HEK293T (cell line): Measurements from ENCODE around the gene CRYBB1.

ENCODE experiments used
- CTCF ChIA-PET: fragments of 350-600 bp; formaldehyde crosslinking; extraction: SDS; loops from one replicate; lab custom pipeline; 2021; ENCODE audit warnings: antibody characterized with exemption, inconsistent platforms; lab: Yijun Ruan, JAX
- POLR2A ChIA-PET: fragments of 350-600 bp; formaldehyde crosslinking; extraction: SDS; loops from one replicate; lab custom pipeline; 2020; ENCODE audit warnings: antibody characterized with exemption, inconsistent platforms; lab: Yijun Ruan, JAX
- DNase-seq: peaks from one replicate; pipeline ENCODE4 v3.0.0; 2012; ENCODE audit warnings: mixed read lengths; ENCODE audit errors: extremely low spot score
- ARNT ChIP-seq: fragments of 450-650 bp; IDR thresholded peaks from 2 replicates; pipeline ENCODE4 v1.6.1; 2017; ENCODE audit warnings: mild to moderate bottlenecking
- BHLHE40 ChIP-seq: fragments of 450-650 bp; IDR thresholded peaks from 2 replicates; pipeline ENCODE4 v1.6.1; 2016; ENCODE audit warnings: mild to moderate bottlenecking, moderate library complexity, borderline replicate concordance
- CTBP1 ChIP-seq: fragments of 450-650 bp; IDR thresholded peaks from 2 replicates; pipeline ENCODE4 v1.6.1; 2016; ENCODE audit warnings: borderline replicate concordance
- ELF4 ChIP-seq: fragments of 450-650 bp; IDR thresholded peaks from 2 replicates; pipeline ENCODE4 v1.6.1; 2017; ENCODE audit warnings: antibody characterized with exemption
- FOXA1 ChIP-seq: fragments of 450-650 bp; IDR thresholded peaks from 2 replicates; pipeline ENCODE4 v1.6.1; 2016; ENCODE audit warnings: mild to moderate bottlenecking
- FOXK2 ChIP-seq: fragments of 450-650 bp; IDR thresholded peaks from 2 replicates; pipeline ENCODE4 v1.6.1; 2016; ENCODE audit warnings: mild to moderate bottlenecking
- FOXM1 ChIP-seq: fragments of 450-650 bp; IDR thresholded peaks from 2 replicates; pipeline ENCODE4 v1.6.1; 2017; ENCODE audit warnings: mild to moderate bottlenecking, borderline replicate concordance
- HDGF ChIP-seq: fragments of 450-650 bp; IDR thresholded peaks from 2 replicates; pipeline ENCODE4 v1.6.1; 2017; ENCODE audit warnings: antibody characterized with exemption, borderline replicate concordance
- L3MBTL2 ChIP-seq: fragments of 450-650 bp; conservative IDR thresholded peaks from 2 replicates; pipeline ENCODE4 v1.6.1; 2016; ENCODE audit warnings: mild to moderate bottlenecking
- LEF1 ChIP-seq: fragments of 450-650 bp; IDR thresholded peaks from 2 replicates; pipeline ENCODE4 v1.6.1; 2017; ENCODE audit warnings: mild to moderate bottlenecking, borderline replicate concordance
- NFRKB ChIP-seq: fragments of 450-650 bp; IDR thresholded peaks from 2 replicates; pipeline ENCODE4 v1.6.1; 2016; ENCODE audit warnings: mild to moderate bottlenecking, moderate library complexity
- PKNOX1 ChIP-seq: fragments of 450-650 bp; IDR thresholded peaks from 2 replicates; pipeline ENCODE4 v1.6.1; 2016
- SP1 ChIP-seq: fragments of 450-650 bp; IDR thresholded peaks from 2 replicates; pipeline ENCODE4 v1.6.1; 2017
- SUZ12 ChIP-seq: fragments of 450-650 bp; IDR thresholded peaks from 2 replicates; pipeline ENCODE4 v1.6.1; 2016; ENCODE audit warnings: mild to moderate bottlenecking
- TARDBP ChIP-seq: fragments of 450-650 bp; IDR thresholded peaks from 2 replicates; pipeline ENCODE4 v1.6.1; 2016
- ZNF384 ChIP-seq: fragments of 450-650 bp; IDR thresholded peaks from 2 replicates; pipeline ENCODE4 v1.6.1; 2016

The CRYBB1 gene

GRCh38 chr22:26650722-26651421 lies 33.0 kb upstream of the CRYBB1 start:
- no peak for TF ChIP-seq BHLHE40
- TF ChIP-seq NFRKB = no peak
- TF ChIP-seq SUZ12 = no peak
- no peak for TF ChIP-seq TARDBP
- TF ChIP-seq ARNT = no peak
- no peak for TF ChIP-seq SP1
- no peak for TF ChIP-seq FOXK2
- TF ChIP-seq ZNF384 = no peak
- TF ChIP-seq LEF1 = no peak
- no peak for TF ChIP-seq FOXM1
- TF ChIP-seq L3MBTL2 = no peak
- POLR2A ChIA-PET = interaction anchor here (0.9 to 1.1 kb wide), 3 partner anchors 22 to 167 kb away, joined by 3 to 4 read pairs (median 3); partner anchors contain the start of genes HPS4, SRRD and TFIP11
- DNase-seq = no peak
- CTCF ChIA-PET = interaction anchor here (1.0 kb wide), 1 partner anchor 93 kb away, joined by 3 read pairs; no protein-coding TSS in a partner anchor

- no peak for DNase-seq
- CTCF ChIA-PET = no interaction called here
- POLR2A ChIA-PET = interaction anchor here (1.4 kb wide), 1 partner anchor 165 kb away, joined by 3 read pairs; the partner anchor contains the start of genes HPS4 and SRRD
- TF ChIP-seq FOXM1 (no peak), BHLHE40 (no peak), CTBP1 (no peak), FOXA1 (no peak), FOXK2 (no peak), PKNOX1 (no peak), L3MBTL2 (no peak), TARDBP (no peak), ZNF384 (no peak), ELF4 (no peak), LEF1 (no peak), SP1 (no peak), HDGF (no peak), NFRKB (no peak), SUZ12 (no peak), ARNT (no peak)
Measured at GRCh38 chr22:26648528-26649388, 30.9 kb upstream of the CRYBB1 start.

- TF ChIP-seq SP1 (no peak), FOXA1 (no peak), HDGF (no peak), ARNT (no peak), L3MBTL2 (no peak), BHLHE40 (no peak), ZNF384 (no peak), FOXK2 (no peak), SUZ12 (no peak), LEF1 (no peak), TARDBP (no peak), CTBP1 (no peak), NFRKB (no peak), PKNOX1 (no peak)
- POLR2A ChIA-PET = interaction anchor here (1.4 kb wide), 1 partner anchor 165 kb away, joined by 3 read pairs; the partner anchor contains the start of genes HPS4 and SRRD
- CTCF ChIA-PET = no interaction called here
- DNase-seq = no peak
Measured at GRCh38 chr22:26648011-26648497, 30.2 kb upstream of the CRYBB1 start.

GRCh38 chr22:26646158-26646557 lies 28.3 kb upstream of the CRYBB1 start:
- DNase-seq = no peak
- TF ChIP-seq SUZ12 (no peak), PKNOX1 (no peak), NFRKB (no peak), FOXA1 (no peak), TARDBP (no peak), LEF1 (no peak), L3MBTL2 (no peak), HDGF (no peak), ZNF384 (no peak), ARNT (no peak), SP1 (no peak), FOXK2 (no peak), BHLHE40 (no peak), ELF4 (no peak), FOXM1 (no peak), CTBP1 (no peak)
- CTCF ChIA-PET = no interaction called here
- POLR2A ChIA-PET = interaction anchor here (1.1 kb wide), 1 partner anchor 163 kb away, joined by 3 read pairs; the partner anchor contains the start of genes HPS4 and SRRD

GRCh38 chr22:26643418-26644100 lies 25.7 kb upstream of the CRYBB1 start:
- TF ChIP-seq NFRKB (no peak), L3MBTL2 (no peak), ZNF384 (no peak), FOXA1 (no peak), HDGF (no peak), BHLHE40 (no peak), SP1 (no peak), PKNOX1 (no peak), TARDBP (no peak), CTBP1 (no peak), FOXM1 (no peak)
- DNase-seq = no peak
- POLR2A ChIA-PET = interaction anchor here (1.4 kb wide), 1 partner anchor 27 kb away, joined by 5 read pairs; no protein-coding TSS in a partner anchor
- CTCF ChIA-PET = interaction anchor here (1.2 kb wide), 1 partner anchor 123 kb away, joined by 3 read pairs; no protein-coding TSS in a partner anchor
